ENCODE results near the gene ALOX5.

- TF ChIP-seq EP300 (IDR thresholded peaks at IDR 0.05; ENCODE audit: borderline replicate concordance in 1 of 2, control insufficient read depth in 1 of 2, low read depth in 2 of 2, low read length in 2 of 2) (no peak), TAF1 (IDR thresholded peaks at IDR 0.05; ENCODE audit: borderline replicate concordance, low read depth, low read length) (no peak), EGR1 (IDR thresholded peaks at IDR 0.05; ENCODE audit: borderline replicate concordance in 1 of 2, low read depth in 2 of 2, low read length in 2 of 2) (no peak), POLR2A (IDR thresholded peaks at IDR 0.05; ENCODE audit: low read depth, low read length) (no peak)
Measured at GRCh38 chr10:45417746-45418145, 43.7 kb downstream of the ALOX5 start.
